ENCODE data around the gene THRSP.
"Not testable (repeated sequence)": the region's sequence is repeated elsewhere in the genome, so short reads cannot be mapped to it uniquely, and the experiment has no call there.

THRSP gene

GRCh38 chr11:78038697-78039313, 24.9 kb upstream of the THRSP start:
- DNase-seq, result peak in 2 of 10 donors; percentile 69 to 76
- intact Hi-C loops (cut with DNase I), result no loop called here

GRCh38 chr11:78039391-78039918, 24.2 kb upstream of the THRSP start:
- intact Hi-C loops (cut with DNase I), result no loop called here
- peak in 1 of 10 donors; percentile 26 for DNase-seq

- intact Hi-C loops (cut with DNase I), result loop anchor here (10.0 kb wide), 1 partner anchor 215 kb away; the partner anchor contains the start of genes AAMDC and RSF1
- DNase-seq, result peak in 8 of 10 donors; percentile 18 to 90 (median 57)
Measured at GRCh38 chr11:78039919-78040671, 23.6 kb upstream of the THRSP start.

GRCh38 chr11:78040691-78041379, 22.8 kb upstream of the THRSP start:
- intact Hi-C loops (cut with DNase I), result loop anchor here (10.0 kb wide), 1 partner anchor 216 kb away; the partner anchor contains the start of genes AAMDC and RSF1
- DNase-seq, result peak in 2 of 10 donors; percentile 59 to 62

- DNase-seq, result not testable (repeated sequence)
- intact Hi-C loops (cut with DNase I), result loop anchor here (10.0 kb wide), 1 partner anchor 217 kb away; the partner anchor contains the start of genes AAMDC and RSF1
Measured at GRCh38 chr11:78041380-78041719, 22.3 kb upstream of the THRSP start.

GRCh38 chr11:78041843-78042440, 21.7 kb upstream of the THRSP start:
- intact Hi-C loops (cut with DNase I), result loop anchor here (10.0 kb wide), 1 partner anchor 217 kb away; the partner anchor contains the start of genes AAMDC and RSF1
- DNase-seq, result no peak

GRCh38 chr11:78044706-78045105, 19.0 kb upstream of the THRSP start:
- peak in 2 of 10 donors; percentile 21 to 31 for DNase-seq
- intact Hi-C loops (cut with DNase I), result loop anchor here (10.0 kb wide), 1 partner anchor 220 kb away; the partner anchor contains the start of genes AAMDC and RSF1

GRCh38 chr11:78045851-78046485, 17.7 kb upstream of the THRSP start:
- intact Hi-C loops (cut with DNase I), result loop anchor here (2.0 to 10.0 kb wide), 2 partner anchors 51 to 221 kb away; partner anchors contain the start of genes AAMDC, INTS4 and RSF1
- peak; percentile 67 to 98 (median 82) for DNase-seq

GRCh38 chr11:78046486-78046854, 17.2 kb upstream of the THRSP start:
- intact Hi-C loops (cut with DNase I), result loop anchor here (2.0 to 10.0 kb wide), 2 partner anchors 52 to 222 kb away; partner anchors contain the start of genes AAMDC, INTS4 and RSF1
- DNase-seq, result no peak

- intact Hi-C loops (cut with DNase I), result loop anchor here (10.0 kb wide), 1 partner anchor 224 kb away; the partner anchor contains the start of genes AAMDC and RSF1
- DNase-seq, result no peak
Measured at GRCh38 chr11:78048561-78048960, 15.1 kb upstream of the THRSP start.

- intact Hi-C loops (cut with DNase I), result loop anchor here (10.0 kb wide), 1 partner anchor 225 kb away; the partner anchor contains the start of genes AAMDC and RSF1
Measured at GRCh38 chr11:78049348-78049747, 14.3 kb upstream of the THRSP start.

GRCh38 chr11:78050964-78051831, 12.5 kb upstream of the THRSP start:
- peak in 1 of 10 donors; percentile 6 for DNase-seq
- intact Hi-C loops (cut with DNase I), result no loop called here

More at GRCh38 chr11:78049348-78049747, 14.3 kb upstream of the THRSP start:
- peak in 1 of 10 donors; percentile 24 for DNase-seq

GRCh38 chr11:78054971-78055370, 8.7 kb upstream of the THRSP start:
- intact Hi-C loops (cut with DNase I), result no loop called here

GRCh38 chr11:78056093-78056492, 7.6 kb upstream of the THRSP start:
- intact Hi-C loops (cut with DNase I), result no loop called here
- DNase-seq, result no peak

More at GRCh38 chr11:78054971-78055370, 8.7 kb upstream of the THRSP start:
- peak in 2 of 10 donors; percentile 38 to 41 for DNase-seq

GRCh38 chr11:78057462-78058055, 6.1 kb upstream of the THRSP start:
- intact Hi-C loops (cut with DNase I), result no loop called here
- DNase-seq, result peak in 2 of 10 donors; percentile 57 to 59

- intact Hi-C loops (cut with DNase I), result not testable (repeated sequence)
- peak in 1 of 10 donors; percentile 29 for DNase-seq
Measured at GRCh38 chr11:78059749-78060328, 3.8 kb upstream of the THRSP start.

GRCh38 chr11:78060533-78060932, 3.1 kb upstream of the THRSP start:
- DNase-seq, result peak in 2 of 10 donors; percentile 13 to 24

More at GRCh38 chr11:78060533-78060932, 3.1 kb upstream of the THRSP start:
- intact Hi-C loops (cut with DNase I), result no loop called here
